HG03095 (cell line): ENCODE data around the gene RETREG3.
"Not testable (repeated sequence)": the region's sequence is repeated elsewhere in the genome, so short reads cannot be mapped to it uniquely, and the experiment has no call there.

ENCODE experiments used
- ATAC-seq: cut with Tn5 transposase; IDR thresholded peaks from one replicate; pipeline ENCODE4 v1.9.1; 2021; ENCODE audit warnings: moderate library complexity; ENCODE audit not compliant: unreplicated experiment

Gene RETREG3

GRCh38 chr17:42574463-42574862 lies 34.7 kb downstream of the RETREG3 start:
- ATAC-seq, result no peak

- ATAC-seq, result no peak
Observed at GRCh38 chr17:42573095-42573494, 36.1 kb downstream of the RETREG3 start.

- no peak for ATAC-seq
Observed at GRCh38 chr17:42571435-42572225, 37.5 kb downstream of the RETREG3 start.

GRCh38 chr17:42568341-42569111 lies 40.6 kb downstream of the RETREG3 start:
- ATAC-seq, result no peak

- peak; percentile 44 for ATAC-seq
Observed at GRCh38 chr17:42566883-42567573, 42.1 kb downstream of the RETREG3 start, which contains the start of gene MLX. TSS of gene MLX (plus strand) at chr17:42567100. CDS start at chr17:42567125, 25 bp downstream.

- ATAC-seq, result no peak
Observed at GRCh38 chr17:42566215-42566882, 42.8 kb downstream of the RETREG3 start.

- ATAC-seq, result no peak
Observed at GRCh38 chr17:42565523-42566214, 43.5 kb downstream of the RETREG3 start.

GRCh38 chr17:42564815-42565522 lies 44.2 kb downstream of the RETREG3 start:
- ATAC-seq, result no peak

GRCh38 chr17:42563950-42564349 lies 45.2 kb downstream of the RETREG3 start:
- ATAC-seq, result no peak

GRCh38 chr17:42563543-42563942 lies 45.6 kb downstream of the RETREG3 start:
- no peak for ATAC-seq

- no peak for ATAC-seq
Observed at GRCh38 chr17:42563143-42563509, 46.0 kb downstream of the RETREG3 start.

- no peak for ATAC-seq
Observed at GRCh38 chr17:42562388-42563142, 46.6 kb downstream of the RETREG3 start.

GRCh38 chr17:42561897-42562387 lies 47.2 kb downstream of the RETREG3 start, which contains the start of gene COASY:
TSS of gene COASY (plus strand) at chr17:42562148. CDS start at chr17:42562623, 475 bp downstream.
- peak; percentile 36 for ATAC-seq

GRCh38 chr17:42560246-42560645 lies 48.9 kb downstream of the RETREG3 start:
- no peak for ATAC-seq

GRCh38 chr17:42559075-42559474 lies 50.1 kb downstream of the RETREG3 start:
- ATAC-seq, result no peak

- ATAC-seq, result not testable (repeated sequence)
Observed at GRCh38 chr17:42555961-42556617, 53.1 kb downstream of the RETREG3 start.

GRCh38 chr17:42555122-42555622 lies 54.0 kb downstream of the RETREG3 start:
- ATAC-seq, result no peak
